Upper lobe of right lung (tissue), 1 donor: ENCODE measurements around the gene CFAP206. TPM values are rescaled to one million over a fixed set of nuclear protein-coding genes. Genes with fewer than 3 reads are reported as not detected.

Experiments
- ATAC-seq: fragments of 200-7000 bp; cut with Tn5 transposase; one replicate; pipeline ENCODE4 v1.9.1; 2020; ENCODE audit warnings: mild to moderate bottlenecking, moderate library complexity
- DNase-seq: peaks from one replicate; pipeline ENCODE4 v3.0.0-alpha.2; 2020
- H3K27ac ChIP-seq: fragments of 200-600 bp; one replicate; pipeline ENCODE4 v1.8.0; 2022
- H3K27me3 ChIP-seq: fragments of 200-600 bp; one replicate; pipeline ENCODE4 v1.8.0; 2022; ENCODE audit warnings: mild to moderate bottlenecking
- H3K36me3 ChIP-seq: fragments of 200-600 bp; one replicate; pipeline ENCODE4 v1.8.0; 2022
- H3K4me1 ChIP-seq: fragments of 200-600 bp; one replicate; pipeline ENCODE4 v1.8.0; 2022
- H3K4me3 ChIP-seq: fragments of 200-600 bp; one replicate; pipeline ENCODE4 v1.8.0; 2022; ENCODE audit warnings: mild to moderate bottlenecking
- H3K9me3 ChIP-seq: fragments of 200-600 bp; one replicate; pipeline ENCODE4 v1.8.0; 2022
- CTCF ChIP-seq: fragments of 200-600 bp; IDR thresholded peaks from one replicate; pipeline ENCODE4 v1.8.0; 2022; ENCODE audit warnings: antibody characterized with exemption
- intact Hi-C: fragments of 100-400 bp; cut with DNase I; formaldehyde crosslinking; loops from one replicate; pipeline ENCODE4 v1.11.0; 2022
- long read RNA-seq: library from polyadenylated mRNA; unstranded; transcript quantifications from one replicate; pipeline ENCODE4 v2.0.0, GENCODE V29; 2021
- total RNA-seq: library from RNA; stranded (reverse); fragmentation: NEBNext Ultra II Directional; extraction: Animal tissue kit (Norgen Biotek cat#: 25700); gene quantifications from one replicate; pipeline ENCODE4 v1.2.1, GENCODE V29; 2021
- donor health status: DM: no; HTN: yes; CAD: no; lungs with severe emphysema.

The CFAP206 gene, protein sequence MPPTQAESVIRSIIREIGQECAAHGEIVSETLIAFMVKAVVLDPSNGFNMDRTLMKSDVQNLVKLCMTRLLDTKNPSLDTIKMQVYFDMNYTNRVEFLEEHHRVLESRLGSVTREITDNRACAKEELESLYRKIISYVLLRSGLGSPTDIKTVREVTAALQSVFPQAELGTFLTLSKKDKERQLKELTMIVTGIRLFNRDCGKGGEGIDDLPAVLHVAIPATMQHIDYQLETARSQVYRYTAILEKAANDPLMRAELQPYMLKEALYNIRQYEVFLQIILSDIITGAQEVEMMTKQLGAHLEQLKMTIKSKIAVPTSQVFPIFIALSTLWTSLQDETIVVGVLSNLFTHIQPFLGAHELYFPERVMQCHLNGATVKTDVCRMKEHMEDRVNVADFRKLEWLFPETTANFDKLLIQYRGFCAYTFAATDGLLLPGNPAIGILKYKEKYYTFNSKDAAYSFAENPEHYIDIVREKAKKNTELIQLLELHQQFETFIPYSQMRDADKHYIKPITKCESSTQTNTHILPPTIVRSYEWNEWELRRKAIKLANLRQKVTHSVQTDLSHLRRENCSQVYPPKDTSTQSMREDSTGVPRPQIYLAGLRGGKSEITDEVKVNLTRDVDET
- total RNA-seq = 0.26 TPM
- long read RNA-seq = 0 reads

GRCh38 chr6:87407901-87408720 lies at the start of gene CFAP206:
TSS of gene CFAP206 (plus strand) at chr6:87407972. CDS start at chr6:87409840, 1,868 bp downstream.
- Histone ChIP-seq H3K4me3 (peak within 1 kb of the TSS; percentile 68), H3K9me3 (no peaks in the 10 kb centered on the region), H3K27ac (peak within 1 kb of the TSS; percentile 81), H3K27me3 (no peaks in the 10 kb centered on the region), H3K36me3 (no peaks in the 10 kb centered on the region), H3K4me1 (peaks cover 5% of the 10 kb centered on the region)
- peak; percentile 95 for ATAC-seq
- intact Hi-C loops = no loop called here
- TF ChIP-seq CTCF = peak; percentile 13
- peak; percentile 91 for DNase-seq

- ATAC-seq (no peak), DNase-seq (no peak)
- H3K4me1 ChIP-seq = no peaks in the 10 kb centered on the region
- H3K27me3 ChIP-seq = no peaks in the 10 kb centered on the region
- TF ChIP-seq CTCF = no peak
- H3K4me3 ChIP-seq = no peak overlapping the region
- no peak overlapping the region for H3K27ac ChIP-seq
- intact Hi-C loops = no loop called here
- no peaks in the 10 kb centered on the region for H3K36me3 ChIP-seq
- no peaks in the 10 kb centered on the region for H3K9me3 ChIP-seq
Observed at GRCh38 chr6:87364602-87365252, 43.0 kb upstream of the CFAP206 start.

GRCh38 chr6:87366072-87366827 lies 41.5 kb upstream of the CFAP206 start:
- Histone ChIP-seq H3K27ac (no peak overlapping the region), H3K36me3 (no peaks in the 10 kb centered on the region), H3K4me1 (no peaks in the 10 kb centered on the region), H3K4me3 (no peak overlapping the region), H3K27me3 (no peaks in the 10 kb centered on the region), H3K9me3 (no peaks in the 10 kb centered on the region)
- DNase-seq (no peak), ATAC-seq (no peak)
- intact Hi-C loops = no loop called here
- TF ChIP-seq CTCF = no peak

GRCh38 chr6:87366899-87367298 lies 40.9 kb upstream of the CFAP206 start:
- Histone ChIP-seq H3K36me3 (no peaks in the 10 kb centered on the region), H3K9me3 (no peaks in the 10 kb centered on the region), H3K27me3 (no peaks in the 10 kb centered on the region), H3K4me1 (no peaks in the 10 kb centered on the region), H3K27ac (no peak overlapping the region), H3K4me3 (no peak overlapping the region)
- intact Hi-C loops = no loop called here
- TF ChIP-seq CTCF = no peak
- DNase-seq = no peak
- ATAC-seq = no peak

DNA sequence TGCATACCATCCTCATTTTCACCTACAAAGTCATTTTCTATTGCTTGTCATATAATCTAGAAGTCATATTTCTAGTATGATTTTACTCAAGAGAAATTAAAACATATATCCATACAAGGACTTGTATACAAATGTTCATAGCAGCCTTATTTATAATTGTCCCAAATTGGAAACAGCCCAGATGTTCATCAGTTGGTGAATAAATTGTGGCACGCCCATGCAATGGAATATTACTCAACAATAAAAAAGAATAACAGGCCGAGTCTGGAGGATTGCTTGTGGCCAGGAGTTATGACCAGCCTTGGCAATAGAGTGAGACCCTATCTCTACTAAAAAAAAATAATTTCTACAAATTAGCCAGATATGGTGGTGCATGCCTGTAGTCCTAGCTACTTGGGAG lies 34.4 kb upstream of the CFAP206 start:
- Histone ChIP-seq H3K4me3 (no peak overlapping the region), H3K27ac (no peak overlapping the region), H3K36me3 (no peaks in the 10 kb centered on the region), H3K27me3 (no peaks in the 10 kb centered on the region), H3K4me1 (no peaks in the 10 kb centered on the region), H3K9me3 (no peaks in the 10 kb centered on the region)
- intact Hi-C loops = no loop called here
- TF ChIP-seq CTCF = no peak
- DNase-seq (no peak), ATAC-seq (no peak)
